GM21786 (cell line): ENCODE data around the gene GPR65.
A peak's percentile ranks its signal among the peaks of the same experiment; 100 is the strongest.
"Not testable (repeated sequence)": the region's sequence is repeated elsewhere in the genome, so short reads cannot be mapped to it uniquely, and the experiment has no call there.

Experiments
- ATAC-seq: cut with Tn5 transposase; IDR thresholded peaks from one replicate; pipeline ENCODE4 v1.9.1; 2021; ENCODE audit not compliant: unreplicated experiment

GPR65 gene

GRCh38 chr14:88003425-88003824 is 1.5 kb upstream of the GPR65 start:
- no peak for ATAC-seq

DNA sequence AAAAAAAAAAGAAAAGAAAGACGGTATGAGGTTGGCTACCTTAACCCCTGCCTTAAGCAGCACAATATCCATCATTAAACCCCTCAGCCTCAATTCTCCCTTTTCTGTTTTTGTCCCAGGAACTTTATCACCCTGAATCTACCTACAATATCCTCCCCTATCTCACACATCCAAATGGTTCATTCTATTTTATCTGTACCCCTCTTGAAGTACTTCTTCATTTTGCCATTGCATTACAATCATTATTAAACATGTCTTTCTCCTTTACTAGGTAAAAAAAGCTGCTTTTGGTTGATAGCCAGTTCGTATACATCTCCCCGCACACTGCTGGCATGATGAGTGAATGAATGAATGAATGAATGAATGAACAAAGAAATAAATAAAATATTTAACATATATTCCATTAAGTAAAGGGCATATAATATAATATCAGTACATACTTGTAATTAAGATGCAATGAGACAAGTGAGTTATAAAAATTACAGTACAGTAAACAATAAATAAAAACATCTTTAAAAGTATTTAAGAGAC is 364 bp upstream of the GPR65 start:
- ATAC-seq, result no peak

- peak; percentile 90 for ATAC-seq
These were observed 1.3 kb downstream of the GPR65 start for GRCh38 chr14:88005978-88006851.

- ATAC-seq, result no peak
These were observed 2.7 kb downstream of the GPR65 start for GRCh38 chr14:88007608-88008007.

DNA sequence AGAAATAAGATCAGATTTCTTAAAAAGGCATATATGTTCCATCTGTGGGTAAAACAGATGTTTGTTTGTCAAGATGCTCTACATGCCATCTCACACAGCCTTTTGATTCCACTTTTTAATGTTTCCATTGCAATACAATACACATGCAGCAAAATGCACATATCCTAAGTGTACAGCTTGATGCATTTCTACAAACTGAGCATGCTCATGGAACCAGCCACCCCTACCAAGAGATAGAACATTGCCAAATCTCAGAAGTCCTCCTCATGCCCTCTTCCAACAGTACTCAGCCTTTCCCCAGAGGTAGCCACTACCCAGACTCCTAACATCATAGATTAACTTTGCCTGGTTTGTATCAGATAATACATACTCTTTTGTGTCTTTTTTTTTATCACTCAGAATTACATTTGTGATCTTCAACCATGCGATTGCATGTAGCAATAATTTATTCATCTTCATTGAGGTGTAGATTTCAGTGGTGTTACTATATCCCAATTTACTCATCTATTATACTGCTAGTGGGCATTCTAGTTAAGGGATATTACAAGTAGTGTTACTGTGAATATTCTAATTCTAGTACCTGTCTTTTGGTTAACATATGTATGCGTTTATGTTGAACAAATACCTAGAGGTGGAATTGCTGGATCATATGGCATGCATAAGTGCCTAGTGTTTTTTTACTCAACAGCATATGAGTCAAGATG is 3.3 kb downstream of the GPR65 start:
- no peak for ATAC-seq

GRCh38 chr14:88009486-88009885 is 4.6 kb downstream of the GPR65 start:
- no peak for ATAC-seq

DNA sequence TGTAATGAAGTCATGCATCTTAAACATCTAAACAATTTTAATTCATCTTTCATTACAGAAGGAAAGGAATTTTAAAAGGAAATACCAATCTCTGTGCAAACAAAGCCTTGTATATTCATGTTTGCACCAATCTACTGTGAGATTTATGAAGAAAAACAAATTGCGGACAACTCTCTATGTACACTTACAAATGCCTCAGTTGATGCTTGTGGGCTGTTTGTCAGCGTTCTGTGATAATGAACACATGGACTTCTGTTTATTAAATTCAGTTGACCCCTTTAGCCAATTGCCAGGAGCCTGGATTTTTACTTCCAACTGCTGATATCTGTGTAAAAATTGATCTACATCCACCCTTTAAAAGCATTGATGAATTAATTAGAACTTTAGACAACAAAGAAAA is 5.4 kb downstream of the GPR65 start:
- no peak for ATAC-seq

DNA sequence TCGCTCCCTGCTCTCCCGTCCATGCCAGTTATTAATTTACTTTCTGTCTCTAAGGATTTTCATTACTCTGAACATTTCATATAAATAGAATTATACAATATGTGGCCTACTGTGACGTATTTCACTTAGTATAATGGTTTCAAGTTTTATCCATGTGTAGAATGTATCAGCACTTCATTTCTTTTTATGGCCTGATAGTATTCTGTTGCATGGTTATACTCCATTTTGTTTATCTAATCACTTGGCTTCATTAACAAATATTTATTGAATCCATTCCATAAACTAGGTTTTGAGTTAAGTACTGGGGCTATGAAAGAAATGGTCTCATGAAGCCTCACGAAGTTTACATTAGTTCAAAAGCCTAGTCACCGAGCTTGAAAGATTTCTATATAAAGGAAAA is 7.6 kb downstream of the GPR65 start:
- ATAC-seq, result no peak

DNA sequence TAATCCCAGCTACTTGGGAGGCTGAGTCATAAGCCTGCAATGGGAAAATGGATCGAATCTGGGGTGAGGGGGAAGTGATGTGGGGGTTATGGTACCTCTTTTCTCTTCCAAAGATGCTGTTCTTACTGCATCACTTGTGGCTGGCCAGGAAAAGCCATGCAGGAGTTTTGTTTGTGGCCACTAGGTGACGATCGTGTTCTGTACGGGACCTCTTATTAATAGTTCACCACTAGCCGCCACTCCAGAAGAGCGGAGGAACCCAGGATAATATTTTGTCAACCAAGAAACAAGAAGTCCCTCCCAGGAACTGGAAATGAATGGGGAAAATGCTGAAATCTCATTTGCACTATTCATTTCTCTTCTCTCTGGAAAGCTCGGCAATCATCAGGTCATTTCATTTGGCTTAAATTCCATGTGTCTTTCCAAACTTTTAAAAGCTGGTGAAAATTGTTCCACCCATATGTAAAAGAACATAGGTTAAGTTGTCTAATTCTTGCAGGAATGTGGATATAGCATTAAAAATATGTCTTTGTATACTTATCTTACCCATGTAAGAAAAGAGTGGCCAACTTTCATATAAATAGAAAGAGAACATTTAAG is 8.9 kb downstream of the GPR65 start:
- ATAC-seq, result peak; percentile 97

DNA sequence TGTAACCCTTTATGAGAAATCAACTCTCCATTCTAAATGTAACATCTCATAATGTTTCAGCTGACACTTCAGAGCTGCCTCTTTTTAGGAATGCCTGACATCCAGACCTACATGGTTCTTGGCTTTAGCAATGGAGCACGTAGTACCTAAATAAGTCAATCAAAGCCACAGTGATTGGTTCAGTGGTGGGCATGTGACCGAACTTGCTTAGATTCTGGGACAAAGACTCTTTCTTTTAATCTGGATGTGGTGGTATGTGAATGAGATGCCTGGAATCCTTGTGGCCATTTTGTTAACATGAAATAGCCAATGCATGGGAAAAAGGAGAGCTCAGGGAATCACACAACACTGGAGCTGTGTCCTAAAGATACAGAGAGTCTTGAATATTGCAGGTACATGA is 11.8 kb downstream of the GPR65 start:
- ATAC-seq, result no peak

DNA sequence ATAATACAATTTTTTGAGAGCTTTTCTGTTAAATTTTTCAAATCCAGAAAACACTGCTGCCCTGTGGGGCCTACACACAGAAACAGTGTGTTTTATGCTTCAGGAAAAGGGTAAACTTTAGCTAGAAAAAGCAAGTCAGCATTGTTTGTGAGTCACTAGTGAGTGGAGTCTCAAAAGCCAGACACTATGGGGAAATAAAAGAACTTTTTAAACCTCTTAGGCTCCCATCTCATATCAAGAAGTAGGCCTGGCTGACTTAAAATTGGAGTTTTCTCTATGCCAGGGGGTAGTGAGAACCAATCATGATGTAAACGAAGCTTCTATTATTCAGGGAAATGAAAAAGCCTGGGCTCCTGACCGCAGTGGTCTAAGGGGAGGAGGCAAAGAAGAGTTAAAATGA is 12.6 kb downstream of the GPR65 start:
- no peak for ATAC-seq

DNA sequence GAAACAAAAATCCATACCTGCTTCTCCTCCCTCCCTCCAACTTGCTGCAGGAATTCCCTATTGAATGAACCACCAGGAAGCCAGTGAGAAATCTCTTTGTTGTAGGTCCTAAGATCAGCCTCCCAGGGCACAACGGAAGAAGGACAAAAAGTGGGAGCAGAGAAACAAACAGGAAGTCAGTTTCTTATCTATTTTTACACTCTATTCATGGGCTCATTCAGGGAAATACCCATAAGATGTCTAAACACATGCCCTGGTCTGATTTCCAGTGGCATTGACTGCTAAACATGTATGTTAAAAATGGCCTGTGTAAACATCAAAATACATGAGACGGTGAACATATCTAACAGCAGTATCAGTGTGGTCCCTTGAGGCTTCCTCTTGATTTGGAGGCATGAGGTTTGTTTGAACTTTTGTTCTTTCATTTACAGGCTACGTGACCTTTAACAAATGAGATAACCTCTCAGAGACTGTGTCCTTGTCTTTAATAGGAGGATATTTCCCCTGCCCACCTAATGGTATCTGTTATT is 18.8 kb downstream of the GPR65 start:
- ATAC-seq, result no peak

- ATAC-seq, result not testable (repeated sequence)
These were observed 19.5 kb downstream of the GPR65 start for GRCh38 chr14:88024252-88025086.

DNA sequence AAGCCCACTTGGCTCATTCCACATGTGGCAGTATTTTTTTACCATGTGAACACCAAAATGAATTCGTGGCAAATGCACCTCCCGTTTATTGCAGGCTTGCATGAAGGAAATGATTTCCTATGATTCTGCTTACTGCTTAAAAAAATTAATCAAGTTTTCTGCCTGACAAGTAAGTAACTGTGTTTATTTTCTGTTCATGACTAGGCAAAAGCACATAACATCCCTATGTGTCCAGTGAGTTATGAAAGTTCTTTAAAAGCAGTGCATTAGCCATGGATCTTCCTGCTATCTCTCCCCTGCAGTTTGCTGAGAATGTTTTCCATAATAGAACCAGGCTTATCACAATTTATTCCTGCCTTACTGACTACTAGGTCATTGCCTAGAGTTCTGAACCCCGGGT is 20.4 kb downstream of the GPR65 start:
- ATAC-seq, result no peak

DNA sequence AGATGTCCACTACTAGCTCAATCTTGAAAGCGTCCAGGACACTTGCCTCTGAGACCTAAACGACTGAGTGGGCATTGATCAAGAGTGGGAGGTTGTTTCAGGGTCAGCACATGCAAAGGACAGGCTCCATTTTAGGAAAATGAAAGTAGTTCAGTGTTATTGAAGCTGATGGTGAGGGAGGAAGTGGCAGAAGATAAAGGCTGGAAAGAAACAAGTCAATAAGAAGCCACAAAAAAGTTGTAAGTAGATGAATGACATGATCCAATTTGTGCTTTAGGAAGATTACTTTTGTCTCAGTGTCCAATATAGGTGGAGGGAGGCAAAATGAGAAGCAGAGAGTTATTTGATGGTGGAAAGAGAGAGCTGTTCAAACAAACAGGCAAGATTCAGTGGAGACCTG is 22.0 kb downstream of the GPR65 start:
- no peak for ATAC-seq

DNA sequence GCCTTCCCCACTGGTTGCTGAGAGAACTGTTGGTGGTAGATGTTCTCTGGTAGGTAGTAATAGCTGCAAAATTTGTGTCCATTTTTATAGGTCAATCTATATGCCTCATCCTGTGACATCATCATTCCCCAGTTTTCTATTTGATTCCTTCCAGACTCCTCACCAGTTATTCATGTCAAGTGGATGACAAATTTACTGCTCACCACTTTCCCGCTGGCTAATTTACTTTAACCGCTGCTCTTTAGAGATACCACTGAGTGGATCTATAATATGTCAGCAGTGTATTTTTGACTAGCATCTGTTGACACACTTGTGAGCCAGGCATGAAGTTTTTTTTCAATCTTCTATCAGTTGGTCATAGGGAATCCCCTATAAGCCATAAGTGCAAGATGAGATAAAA is 24.6 kb downstream of the GPR65 start:
- no peak for ATAC-seq

DNA sequence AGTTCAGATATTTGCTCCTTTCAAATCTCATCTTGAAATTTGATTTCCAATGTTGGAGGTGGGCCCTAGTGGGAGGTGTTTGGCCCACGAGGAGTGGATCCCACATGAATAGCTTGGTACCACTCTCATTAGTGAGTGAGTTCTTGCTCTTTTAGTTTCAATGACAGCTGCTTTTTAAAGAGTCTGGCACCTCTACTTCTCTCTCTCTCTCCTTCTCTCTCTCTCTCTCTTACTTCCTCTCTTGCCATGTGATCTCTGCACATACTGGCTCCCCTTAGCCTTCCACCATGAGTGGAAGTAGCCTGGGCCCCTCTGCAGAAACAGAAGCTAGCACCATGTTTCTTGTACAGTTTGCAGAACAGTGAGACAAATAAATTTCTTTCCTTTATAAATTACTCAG is 25.1 kb downstream of the GPR65 start:
- ATAC-seq, result no peak

DNA sequence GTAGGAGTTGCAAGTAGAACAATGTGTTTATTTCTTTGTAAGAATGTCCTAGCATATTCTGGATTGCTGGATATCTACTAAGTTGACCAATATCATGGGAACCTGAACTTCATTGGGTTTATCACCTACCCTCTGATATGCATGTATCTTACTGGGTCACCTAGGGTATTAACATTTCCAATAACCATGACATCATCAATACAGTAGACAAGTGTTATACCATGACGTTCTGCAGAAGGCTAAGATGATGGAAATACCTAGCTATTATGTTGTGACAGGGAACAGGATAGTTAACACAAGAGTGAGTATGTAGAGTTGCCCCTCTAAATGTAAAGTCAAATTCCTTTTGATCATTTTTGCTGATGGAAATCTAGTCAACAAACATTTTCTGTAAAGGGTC is 26.0 kb downstream of the GPR65 start:
- no peak for ATAC-seq

DNA sequence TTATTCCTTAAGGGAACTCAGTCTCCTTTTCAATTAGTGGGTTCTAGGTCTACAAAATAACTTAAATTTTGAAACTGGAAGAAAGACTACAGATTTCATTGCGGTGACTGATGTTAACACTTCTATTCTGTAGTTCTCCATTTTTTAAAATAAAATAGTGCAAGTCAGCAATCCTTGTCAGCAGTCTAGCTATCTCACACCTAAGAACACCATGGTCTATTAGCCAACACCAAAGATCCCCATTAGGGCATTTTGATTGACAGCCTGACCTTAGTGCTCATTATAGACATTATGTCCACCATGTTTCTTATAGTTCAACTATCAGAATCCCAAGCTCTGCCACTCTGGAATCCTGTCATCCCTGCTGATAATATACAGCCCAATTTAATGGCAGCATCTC is 27.4 kb downstream of the GPR65 start:
- ATAC-seq, result no peak

DNA sequence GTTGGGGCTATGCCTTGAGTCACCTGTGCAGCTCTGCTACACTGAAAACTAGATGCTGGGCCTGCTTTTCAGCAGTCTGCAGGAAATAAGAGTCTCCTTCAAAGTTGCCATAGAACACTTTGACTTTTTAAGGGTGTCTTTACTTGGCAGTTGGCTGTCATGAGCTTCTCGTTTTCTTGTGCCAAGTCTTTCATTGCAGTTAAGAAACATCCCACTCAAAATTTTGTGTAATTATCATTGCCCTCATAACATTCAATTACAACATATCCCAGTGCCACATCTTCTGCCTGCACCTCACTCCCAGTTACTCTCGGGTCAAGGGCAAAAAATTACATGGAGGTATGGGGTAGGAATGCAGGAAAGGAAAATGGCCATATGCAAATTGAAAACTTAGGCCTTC is 29.1 kb downstream of the GPR65 start:
- no peak for ATAC-seq

DNA sequence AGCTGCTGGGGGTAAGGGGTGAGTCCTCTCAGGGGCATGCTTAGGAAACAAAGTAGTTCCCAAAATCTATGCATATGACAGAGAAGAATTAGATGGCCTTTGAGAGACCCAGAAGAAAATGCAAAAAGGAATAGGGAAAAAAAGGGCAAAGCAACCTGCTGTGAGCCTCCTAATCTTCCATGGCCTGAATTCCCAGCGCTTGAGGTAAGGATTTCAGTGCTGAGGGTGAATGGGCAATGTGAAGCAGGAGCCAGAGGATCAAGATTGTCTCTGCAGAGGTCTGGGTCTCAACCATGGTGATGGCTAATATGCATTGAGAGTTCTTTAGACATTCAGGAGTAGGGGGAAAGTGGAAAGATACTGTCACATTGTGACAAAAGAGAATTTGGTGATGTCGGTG is 31.5 kb downstream of the GPR65 start:
- no peak for ATAC-seq
